SK-N-SH (cell line): ENCODE data around the gene TMEM126B. TPM values are rescaled to one million over a fixed set of nuclear protein-coding genes. Genes with fewer than 3 reads are reported as not detected.

Experiments used
- CTCF ChIA-PET: fragments of 300-600, 350-600 bp; formaldehyde crosslinking; extraction: SDS; loops from one replicate; lab custom pipeline; 2021; lab: Yijun Ruan, JAX
- POLR2A ChIA-PET: fragments of 350-600 bp; sonication (Branson Sonifier 250); formaldehyde crosslinking; extraction: SDS; loops from one replicate; lab custom pipeline; 2020; ENCODE audit warnings: antibody characterized with exemption, inconsistent platforms; lab: Yijun Ruan, JAX
- DNase-seq: peaks from one replicate; pipeline ENCODE4 v3.0.0; 2012
- H2AFZ ChIP-seq: fragments of 200-600 bp; sonication (generic); 2 replicates; pipeline ENCODE4 v1.8.1; 2016; ENCODE audit warnings: antibody characterized with exemption, mild to moderate bottlenecking, low read depth
- H3F3A ChIP-seq: fragments of 200-600 bp; sonication (generic); replicated peaks from 2 replicates; pipeline ENCODE3; 2016; ENCODE audit warnings: antibody characterized with exemption, mild to moderate bottlenecking; ENCODE audit not compliant: insufficient read depth
- H3K27ac ChIP-seq, 2 experiments: fragments of 200-500 bp in 1 of 2; fragments of 200-600 bp in 1 of 2; sonication (Bioruptor generic) in 1 of 2; sonication (generic), shearing (Covaris generic) in 1 of 2; 2 replicates each; pipeline versions ENCODE4 v1.5.1 to v1.6.1; 2014 to 2016; ENCODE audit warnings: low read depth in 2 of 2, inconsistent platforms in 1 of 2, low read length in 1 of 2, mild to moderate bottlenecking in 1 of 2, mixed read lengths in 1 of 2
- H3K27me3 ChIP-seq: fragments of 200-600 bp; sonication (generic), shearing (Covaris generic); 2 replicates; pipeline ENCODE4 v1.6.1; 2016; ENCODE audit warnings: mixed run types; ENCODE audit not compliant: insufficient read depth
- H3K36me3 ChIP-seq, 2 experiments: fragments of 200-500 bp in 1 of 2; fragments of 200-600 bp in 1 of 2; sonication (Bioruptor generic) in 1 of 2; sonication (generic) in 1 of 2; replicated peaks in 1 of 2; 2 replicates each; pipeline versions ENCODE3 to v1.5.1; 2014 to 2016; ENCODE audit warnings: low read length in 1 of 2, mild to moderate bottlenecking in 1 of 2; ENCODE audit not compliant: insufficient read depth in 2 of 2, control insufficient read depth in 1 of 2
- H3K4me1 ChIP-seq, 2 experiments: fragments of 200-500 bp in 1 of 2; fragments of 200-600 bp in 1 of 2; sonication (Bioruptor generic) in 1 of 2; sonication (generic), shearing (Covaris generic) in 1 of 2; 2 replicates each; pipeline versions ENCODE4 v1.5.1 to v1.6.1; 2014 to 2016; ENCODE audit warnings: low read depth in 1 of 2, low read length in 1 of 2, mixed run types in 1 of 2; ENCODE audit not compliant: insufficient read depth in 2 of 2, control insufficient read depth in 1 of 2
- H3K4me2 ChIP-seq: fragments of 200-600 bp; sonication (generic), shearing (Covaris generic); 2 replicates; pipeline ENCODE4 v1.6.1; 2017; ENCODE audit warnings: mixed run types
- H3K4me3 ChIP-seq, 2 experiments: fragments of 200-500 bp in 1 of 2; fragments of 200-600 bp in 1 of 2; sonication (Bioruptor generic) in 1 of 2; sonication (generic), shearing (Covaris generic) in 1 of 2; 2 replicates each; pipeline versions ENCODE4 v1.5.1 to v1.8.1; 2014 to 2016; ENCODE audit warnings: low read depth in 2 of 2, inconsistent platforms in 1 of 2, low read length in 1 of 2, mild to moderate bottlenecking in 1 of 2, mixed read lengths in 1 of 2, moderate library complexity in 1 of 2
- H3K79me2 ChIP-seq: fragments of 200-600 bp; sonication (generic); 2 replicates; pipeline ENCODE4 v1.8.1; 2017; ENCODE audit warnings: mild to moderate bottlenecking; ENCODE audit not compliant: insufficient read depth
- H3K9ac ChIP-seq: fragments of 200-600 bp; sonication (generic); 2 replicates; pipeline ENCODE4 v1.6.1; 2017; ENCODE audit warnings: mixed run types
- H3K9me2 ChIP-seq: fragments of 200-600 bp; sonication (generic); 2 replicates; pipeline ENCODE4 v1.6.1; 2017; ENCODE audit warnings: mixed run types
- H3K9me3 ChIP-seq: fragments of 200-600 bp; sonication (generic); 2 replicates; pipeline ENCODE4 v1.6.1; 2017; ENCODE audit warnings: mixed run types, mild to moderate bottlenecking, moderate library complexity
- H4K20me1 ChIP-seq: fragments of 200-600 bp; sonication (generic); 2 replicates; pipeline ENCODE4 v1.6.1; 2017; ENCODE audit warnings: mild to moderate bottlenecking, mixed run types; ENCODE audit not compliant: insufficient read depth
- ELF1 ChIP-seq: IDR thresholded peaks from 2 replicates; pipeline ENCODE4 v1.4.0; 2012
- EZH2phosphoT487 ChIP-seq: fragments of 200-600 bp; sonication (generic); IDR thresholded peaks from 2 replicates; pipeline ENCODE4 v1.6.1; 2017; ENCODE audit warnings: low read depth, mixed run types, mild to moderate bottlenecking, antibody characterized with exemption, moderate library complexity, borderline replicate concordance
- FOXM1 ChIP-seq: IDR thresholded peaks from 2 replicates; pipeline ENCODE4 v1.4.0; 2012; ENCODE audit warnings: low read depth, mild to moderate bottlenecking
- JUND ChIP-seq: IDR thresholded peaks from 2 replicates; pipeline ENCODE4 v1.4.0; 2012
- MXI1 ChIP-seq: IDR thresholded peaks from 2 replicates; pipeline ENCODE4 v1.6.1; 2012; ENCODE audit warnings: mild to moderate bottlenecking, low read depth, low read length, improper control_type of control experiment
- NRF1 ChIP-seq: IDR thresholded peaks from 2 replicates; pipeline ENCODE4 v1.6.1; 2012; ENCODE audit warnings: low read depth, mild to moderate bottlenecking, low read length
- POLR2AphosphoS5 ChIP-seq: IDR thresholded peaks from 2 replicates; pipeline ENCODE4 v1.6.1; 2012; ENCODE audit warnings: low read depth, low read length
- RCOR1 ChIP-seq: fragments of 150-350 bp; IDR thresholded peaks from 2 replicates; pipeline ENCODE4 v1.6.1; 2017; ENCODE audit warnings: antibody characterized with exemption, low read length
- SMC3 ChIP-seq: IDR thresholded peaks from 2 replicates; pipeline ENCODE4 v1.6.1; 2012; ENCODE audit warnings: low read depth, low read length, improper control_type of control experiment
- TCF12 ChIP-seq: IDR thresholded peaks from 2 replicates; pipeline ENCODE4 v1.4.0; 2012
- YY1 ChIP-seq: IDR thresholded peaks from 2 replicates; pipeline ENCODE4 v1.4.0; 2012; ENCODE audit warnings: low read depth, mild to moderate bottlenecking
- WGBS: methylation state at CpG from one replicate; pipeline ENCODE4 v1.1.6; 2017; ENCODE audit warnings: low lambda C conversion rate; 5-methylcytosine and 5-hydroxymethylcytosine counted together
- polyA plus RNA-seq, 3 experiments: library from polyadenylated mRNA; depleted of rRNA; stranded (reverse); fragments of >200 nt; gene quantifications; 2 replicates each; pipeline ENCODE4 v1.2.3, GENCODE V29; 2012
- TF ChIP-seq, protein P1 (sequence below): IDR thresholded peaks from 2 replicates; pipeline ENCODE4 v1.4.0; 2012; ENCODE audit warnings: low read depth, borderline replicate concordance
- TF ChIP-seq, protein P2 (sequence below): fragments of 150-350 bp; IDR thresholded peaks from 2 replicates; pipeline ENCODE4 v1.6.1; 2017; ENCODE audit warnings: antibody characterized with exemption, low read length, low read depth, borderline replicate concordance
- TF ChIP-seq, protein P3 (sequence below): fragments of 200-600 bp; sonication (generic); IDR thresholded peaks from 2 replicates; pipeline ENCODE4 v1.6.1; 2017; ENCODE audit warnings: antibody characterized with exemption, mild to moderate bottlenecking, moderate library complexity
- TF ChIP-seq, protein P4 (sequence below): IDR thresholded peaks from 2 replicates; pipeline ENCODE4 v1.6.1; 2012; ENCODE audit warnings: mild to moderate bottlenecking, low read depth, low read length, moderate library complexity
- TF ChIP-seq, protein P5 (sequence below): IDR thresholded peaks from 2 replicates; pipeline ENCODE4; 2012

The TMEM126B gene
- polyA plus RNA-seq, 1 of the 3 experiments (the other 2 are of a cell fraction) = 27.7 TPM

DNA sequence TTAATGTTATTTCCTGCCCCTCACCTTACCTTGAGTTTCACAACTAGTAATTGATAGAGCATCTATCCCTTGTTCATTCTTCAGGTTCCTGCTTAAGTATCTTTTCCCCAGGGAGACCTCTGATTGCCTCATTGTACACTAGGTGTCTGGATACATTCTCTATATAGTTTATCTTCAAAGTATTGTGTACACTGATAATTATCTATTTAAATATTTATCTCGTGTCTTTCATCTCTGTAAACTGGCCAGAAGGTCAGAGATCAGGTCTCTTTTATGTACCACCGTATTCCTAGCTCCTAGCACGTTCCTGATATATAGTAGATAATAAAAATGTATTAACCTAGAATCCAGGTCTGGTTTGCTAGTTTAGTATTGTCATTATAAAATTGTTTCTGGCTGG, 6.4 kb downstream of the TMEM126B start (continued):
- TF ChIP-seq, protein P1, sequence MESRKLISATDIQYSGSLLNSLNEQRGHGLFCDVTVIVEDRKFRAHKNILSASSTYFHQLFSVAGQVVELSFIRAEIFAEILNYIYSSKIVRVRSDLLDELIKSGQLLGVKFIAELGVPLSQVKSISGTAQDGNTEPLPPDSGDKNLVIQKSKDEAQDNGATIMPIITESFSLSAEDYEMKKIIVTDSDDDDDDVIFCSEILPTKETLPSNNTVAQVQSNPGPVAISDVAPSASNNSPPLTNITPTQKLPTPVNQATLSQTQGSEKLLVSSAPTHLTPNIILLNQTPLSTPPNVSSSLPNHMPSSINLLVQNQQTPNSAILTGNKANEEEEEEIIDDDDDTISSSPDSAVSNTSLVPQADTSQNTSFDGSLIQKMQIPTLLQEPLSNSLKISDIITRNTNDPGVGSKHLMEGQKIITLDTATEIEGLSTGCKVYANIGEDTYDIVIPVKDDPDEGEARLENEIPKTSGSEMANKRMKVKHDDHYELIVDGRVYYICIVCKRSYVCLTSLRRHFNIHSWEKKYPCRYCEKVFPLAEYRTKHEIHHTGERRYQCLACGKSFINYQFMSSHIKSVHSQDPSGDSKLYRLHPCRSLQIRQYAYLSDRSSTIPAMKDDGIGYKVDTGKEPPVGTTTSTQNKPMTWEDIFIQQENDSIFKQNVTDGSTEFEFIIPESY = no peak
- TF ChIP-seq MXI1 (no peak), NRF1 (no peak), RCOR1 (no peak), TCF12 (no peak)
- TF ChIP-seq, protein P2, sequence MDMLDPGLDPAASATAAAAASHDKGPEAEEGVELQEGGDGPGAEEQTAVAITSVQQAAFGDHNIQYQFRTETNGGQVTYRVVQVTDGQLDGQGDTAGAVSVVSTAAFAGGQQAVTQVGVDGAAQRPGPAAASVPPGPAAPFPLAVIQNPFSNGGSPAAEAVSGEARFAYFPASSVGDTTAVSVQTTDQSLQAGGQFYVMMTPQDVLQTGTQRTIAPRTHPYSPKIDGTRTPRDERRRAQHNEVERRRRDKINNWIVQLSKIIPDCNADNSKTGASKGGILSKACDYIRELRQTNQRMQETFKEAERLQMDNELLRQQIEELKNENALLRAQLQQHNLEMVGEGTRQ = no peak
- TF ChIP-seq, all 33 proteins: peak for 0

DNA sequence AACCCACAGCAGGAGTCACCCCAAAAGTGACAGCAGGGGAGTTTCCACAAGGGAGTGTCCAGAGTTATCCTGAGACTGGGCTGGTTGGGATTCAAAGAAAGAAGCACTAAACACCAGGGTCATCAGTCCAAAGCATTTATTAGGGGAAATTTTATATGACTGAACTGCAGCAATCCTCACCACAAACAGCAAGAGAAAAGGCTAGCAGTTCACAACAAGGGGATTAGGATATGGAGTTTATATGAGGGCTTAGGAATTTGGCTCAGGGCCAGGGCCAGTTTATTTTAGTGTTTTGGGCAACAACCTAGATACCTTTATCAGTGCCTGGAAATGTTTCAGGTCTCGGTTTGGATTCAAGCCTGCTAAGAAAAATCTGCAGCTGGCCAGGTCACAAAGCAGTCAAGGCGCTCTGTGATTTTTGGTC, 14.8 kb downstream of the TMEM126B start:
- Histone ChIP-seq H3F3A (peaks cover 4% of the 10 kb centered on the region), H4K20me1 (no peaks in the 10 kb centered on the region), H3K4me1 (peaks cover 3 to 6% of the 10 kb centered on the region in 2 experiments; a peak in 3 of 4 replicates), H3K9ac (no peak overlapping the region), H3K9me2 (no peaks in the 10 kb centered on the region), H3K36me3 (peaks cover 0 to 3% of the 10 kb centered on the region in 2 experiments), H3K27me3 (no peaks in the 10 kb centered on the region), H3K9me3 (no peaks in the 10 kb centered on the region), H3K4me2 (no peak overlapping the region), H3K27ac (no peak overlapping the region), H3K79me2 (peaks cover 4% of the 10 kb centered on the region), H3K4me3 (no peak overlapping the region), H2AFZ (no peak overlapping the region)
- 52% methylated on average over 2 of the region's 2 CpGs for WGBS
- POLR2A ChIA-PET = no interaction called here
- no peak for DNase-seq
- CTCF ChIA-PET = no interaction called here
- TF ChIP-seq, protein P3, sequence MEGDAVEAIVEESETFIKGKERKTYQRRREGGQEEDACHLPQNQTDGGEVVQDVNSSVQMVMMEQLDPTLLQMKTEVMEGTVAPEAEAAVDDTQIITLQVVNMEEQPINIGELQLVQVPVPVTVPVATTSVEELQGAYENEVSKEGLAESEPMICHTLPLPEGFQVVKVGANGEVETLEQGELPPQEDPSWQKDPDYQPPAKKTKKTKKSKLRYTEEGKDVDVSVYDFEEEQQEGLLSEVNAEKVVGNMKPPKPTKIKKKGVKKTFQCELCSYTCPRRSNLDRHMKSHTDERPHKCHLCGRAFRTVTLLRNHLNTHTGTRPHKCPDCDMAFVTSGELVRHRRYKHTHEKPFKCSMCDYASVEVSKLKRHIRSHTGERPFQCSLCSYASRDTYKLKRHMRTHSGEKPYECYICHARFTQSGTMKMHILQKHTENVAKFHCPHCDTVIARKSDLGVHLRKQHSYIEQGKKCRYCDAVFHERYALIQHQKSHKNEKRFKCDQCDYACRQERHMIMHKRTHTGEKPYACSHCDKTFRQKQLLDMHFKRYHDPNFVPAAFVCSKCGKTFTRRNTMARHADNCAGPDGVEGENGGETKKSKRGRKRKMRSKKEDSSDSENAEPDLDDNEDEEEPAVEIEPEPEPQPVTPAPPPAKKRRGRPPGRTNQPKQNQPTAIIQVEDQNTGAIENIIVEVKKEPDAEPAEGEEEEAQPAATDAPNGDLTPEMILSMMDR = no peak
- no peak for TF ChIP-seq FOXM1
- TF ChIP-seq, protein P4, sequence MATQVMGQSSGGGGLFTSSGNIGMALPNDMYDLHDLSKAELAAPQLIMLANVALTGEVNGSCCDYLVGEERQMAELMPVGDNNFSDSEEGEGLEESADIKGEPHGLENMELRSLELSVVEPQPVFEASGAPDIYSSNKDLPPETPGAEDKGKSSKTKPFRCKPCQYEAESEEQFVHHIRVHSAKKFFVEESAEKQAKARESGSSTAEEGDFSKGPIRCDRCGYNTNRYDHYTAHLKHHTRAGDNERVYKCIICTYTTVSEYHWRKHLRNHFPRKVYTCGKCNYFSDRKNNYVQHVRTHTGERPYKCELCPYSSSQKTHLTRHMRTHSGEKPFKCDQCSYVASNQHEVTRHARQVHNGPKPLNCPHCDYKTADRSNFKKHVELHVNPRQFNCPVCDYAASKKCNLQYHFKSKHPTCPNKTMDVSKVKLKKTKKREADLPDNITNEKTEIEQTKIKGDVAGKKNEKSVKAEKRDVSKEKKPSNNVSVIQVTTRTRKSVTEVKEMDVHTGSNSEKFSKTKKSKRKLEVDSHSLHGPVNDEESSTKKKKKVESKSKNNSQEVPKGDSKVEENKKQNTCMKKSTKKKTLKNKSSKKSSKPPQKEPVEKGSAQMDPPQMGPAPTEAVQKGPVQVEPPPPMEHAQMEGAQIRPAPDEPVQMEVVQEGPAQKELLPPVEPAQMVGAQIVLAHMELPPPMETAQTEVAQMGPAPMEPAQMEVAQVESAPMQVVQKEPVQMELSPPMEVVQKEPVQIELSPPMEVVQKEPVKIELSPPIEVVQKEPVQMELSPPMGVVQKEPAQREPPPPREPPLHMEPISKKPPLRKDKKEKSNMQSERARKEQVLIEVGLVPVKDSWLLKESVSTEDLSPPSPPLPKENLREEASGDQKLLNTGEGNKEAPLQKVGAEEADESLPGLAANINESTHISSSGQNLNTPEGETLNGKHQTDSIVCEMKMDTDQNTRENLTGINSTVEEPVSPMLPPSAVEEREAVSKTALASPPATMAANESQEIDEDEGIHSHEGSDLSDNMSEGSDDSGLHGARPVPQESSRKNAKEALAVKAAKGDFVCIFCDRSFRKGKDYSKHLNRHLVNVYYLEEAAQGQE = no peak
- TF ChIP-seq RCOR1 = no peak
- TF ChIP-seq NRF1 = no peak
- no peak for TF ChIP-seq ELF1
- TF ChIP-seq TCF12 = no peak
- no peak for TF ChIP-seq EZH2phosphoT487
- TF ChIP-seq SMC3 = no peak
- TF ChIP-seq YY1 = no peak
- TF ChIP-seq JUND = no peak
- TF ChIP-seq POLR2AphosphoS5 = no peak
- TF ChIP-seq, protein P5, sequence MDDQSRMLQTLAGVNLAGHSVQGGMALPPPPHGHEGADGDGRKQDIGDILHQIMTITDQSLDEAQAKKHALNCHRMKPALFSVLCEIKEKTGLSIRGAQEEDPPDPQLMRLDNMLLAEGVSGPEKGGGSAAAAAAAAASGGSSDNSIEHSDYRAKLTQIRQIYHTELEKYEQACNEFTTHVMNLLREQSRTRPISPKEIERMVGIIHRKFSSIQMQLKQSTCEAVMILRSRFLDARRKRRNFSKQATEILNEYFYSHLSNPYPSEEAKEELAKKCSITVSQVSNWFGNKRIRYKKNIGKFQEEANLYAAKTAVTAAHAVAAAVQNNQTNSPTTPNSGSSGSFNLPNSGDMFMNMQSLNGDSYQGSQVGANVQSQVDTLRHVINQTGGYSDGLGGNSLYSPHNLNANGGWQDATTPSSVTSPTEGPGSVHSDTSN = no peak
